Endothelial cell (in vitro differentiated cells): ENCODE data around the gene STK32C. TPM values are rescaled to one million over a fixed set of nuclear protein-coding genes. Genes with fewer than 3 reads are reported as not detected.
"Not testable (repeated sequence)": the region's sequence is repeated elsewhere in the genome, so short reads cannot be mapped to it uniquely, and the experiment has no call there.

ENCODE experiments used
- DNase-seq: peaks from one replicate; pipeline ENCODE4 v3.0.0; 2021; ENCODE audit warnings: low spot score
- H3K27ac Mint-ChIP-seq: one replicate; pipeline ENCODE4 v1.8.0; 2021; ENCODE audit warnings: mixed read lengths, inconsistent platforms; ENCODE audit not compliant: unreplicated experiment
- H3K27me3 Mint-ChIP-seq: one replicate; pipeline ENCODE4 v1.8.0; 2021; ENCODE audit warnings: mild to moderate bottlenecking, moderate library complexity, mixed read lengths, inconsistent platforms; ENCODE audit not compliant: unreplicated experiment
- H3K36me3 Mint-ChIP-seq: one replicate; pipeline ENCODE4 v1.8.0; 2021; ENCODE audit warnings: mild to moderate bottlenecking, low read depth, mixed read lengths, inconsistent platforms; ENCODE audit not compliant: unreplicated experiment
- H3K4me1 Mint-ChIP-seq: one replicate; pipeline ENCODE4 v1.8.0; 2021; ENCODE audit warnings: mild to moderate bottlenecking, mixed read lengths, inconsistent platforms; ENCODE audit not compliant: unreplicated experiment
- H3K4me3 Mint-ChIP-seq: one replicate; pipeline ENCODE4 v1.8.0; 2021; ENCODE audit warnings: mild to moderate bottlenecking, mixed read lengths, inconsistent platforms; ENCODE audit not compliant: unreplicated experiment
- H3K9me3 Mint-ChIP-seq: one replicate; pipeline ENCODE4 v1.8.0; 2021; ENCODE audit warnings: mixed read lengths, inconsistent platforms; ENCODE audit not compliant: unreplicated experiment
- CTCF ChIP-seq: fragments of 200-600 bp; sonication (generic); IDR thresholded peaks from one replicate; pipeline ENCODE4 v1.5.0; 2021; ENCODE audit warnings: antibody characterized with exemption; ENCODE audit not compliant: unreplicated experiment
- total RNA-seq: library from RNA; stranded (reverse); fragmentation: NEBNext Ultra II Directional; extraction: Animal tissue kit (Norgen Biotek cat#: 25700); gene quantifications from one replicate; pipeline ENCODE4 v1.2.1, GENCODE V29; 2021; ENCODE audit not compliant: unreplicated experiment

STK32C gene
- total RNA-seq, 1 donor from 2014 or later = 12.6 TPM

DNA sequence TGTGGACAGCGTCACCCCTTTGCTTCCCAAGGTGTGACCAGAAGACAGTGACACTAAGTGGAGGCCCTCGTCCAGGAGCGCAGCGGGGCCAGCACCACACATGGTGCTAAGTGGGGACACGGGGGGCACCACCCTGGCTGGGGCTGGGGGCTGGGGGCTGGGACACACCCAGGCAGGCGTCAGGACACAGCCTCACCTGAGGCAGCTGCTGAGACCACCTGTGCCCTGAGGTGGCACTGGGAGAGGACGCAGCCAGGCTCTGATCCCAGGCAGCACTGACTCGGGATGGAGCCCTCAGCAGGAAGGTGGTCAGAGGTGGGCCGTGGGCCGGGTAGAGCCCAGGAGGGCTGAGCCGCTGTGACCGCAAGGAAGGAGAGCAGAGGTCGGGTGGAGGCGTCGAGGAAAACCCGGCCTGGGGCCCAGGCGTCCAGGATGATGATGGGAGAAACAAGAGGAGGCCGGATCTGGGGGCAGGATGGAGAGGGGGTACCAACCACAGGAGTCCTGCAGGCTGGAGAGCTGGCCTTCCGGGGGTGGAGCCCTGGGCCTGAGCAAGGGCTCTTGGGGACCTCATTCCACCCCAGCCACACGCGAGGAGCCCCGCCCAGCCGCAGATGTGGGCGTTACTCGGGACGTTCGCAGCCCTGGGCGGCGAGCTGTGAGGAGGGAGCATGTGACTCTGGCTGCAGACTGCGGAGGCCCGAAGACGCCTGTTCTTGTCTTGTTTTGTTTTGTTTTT is 46.8 kb upstream of the STK32C start:
- Mint-ChIP-seq H3K9me3 (no peaks in the 10 kb centered on the region), H3K27ac (no peak overlapping the region), H3K36me3 (peaks cover 15% of the 10 kb centered on the region), H3K4me1 (peaks cover 2% of the 10 kb centered on the region), H3K4me3 (no peak overlapping the region), H3K27me3 (peaks cover 12% of the 10 kb centered on the region)
- no peak for TF ChIP-seq CTCF
- DNase-seq = no peak

DNA sequence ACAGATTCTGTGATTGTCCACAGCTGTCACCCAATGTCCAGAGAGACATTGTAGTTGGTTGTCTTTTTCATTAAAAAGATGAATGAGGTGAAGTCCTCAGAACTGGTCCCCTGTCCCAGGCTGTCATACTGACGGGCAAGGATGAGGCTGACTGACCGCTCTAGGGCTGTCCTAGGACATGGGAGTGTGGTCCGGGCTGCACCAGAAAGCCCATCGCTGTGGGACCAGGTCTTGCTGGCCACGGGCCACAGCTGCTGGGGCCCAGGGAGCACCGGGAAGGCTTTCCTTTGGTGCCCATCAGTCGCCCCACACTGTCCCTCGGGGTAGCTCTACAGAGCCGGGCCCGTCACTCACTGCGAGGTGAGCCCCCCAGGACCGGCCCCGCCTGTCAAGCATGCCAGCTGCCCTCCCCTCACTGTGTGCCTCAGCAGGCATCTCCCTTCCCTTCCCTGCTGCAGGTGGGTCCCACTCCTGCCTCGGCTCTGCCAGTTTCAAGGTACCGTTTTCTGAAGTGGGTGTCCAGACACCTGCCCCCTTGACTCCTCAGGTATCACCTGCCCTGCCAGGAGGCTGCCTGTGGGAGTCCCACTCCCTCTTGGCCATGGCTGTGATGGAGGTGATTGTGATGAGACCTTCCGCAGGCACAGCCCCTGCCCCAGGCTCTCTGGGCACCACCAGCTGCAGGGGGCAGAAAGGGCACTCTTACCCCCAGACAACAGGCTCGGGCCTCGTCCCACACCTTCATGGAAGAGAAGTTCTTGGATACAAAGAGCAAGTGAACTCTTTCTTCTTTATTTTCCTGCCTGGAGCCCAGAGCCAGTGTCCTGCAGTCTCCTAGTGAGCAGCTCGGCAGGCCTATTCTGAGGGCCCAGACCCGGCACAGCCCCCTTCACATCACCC is 46.0 kb upstream of the STK32C start:
- TF ChIP-seq CTCF = no peak
- H3K9me3 Mint-ChIP-seq = no peaks in the 10 kb centered on the region
- peaks cover 2% of the 10 kb centered on the region for H3K4me1 Mint-ChIP-seq
- H3K36me3 Mint-ChIP-seq = peaks cover 15% of the 10 kb centered on the region
- H3K4me3 Mint-ChIP-seq = no peak overlapping the region
- DNase-seq = no peak
- peaks cover 12% of the 10 kb centered on the region for H3K27me3 Mint-ChIP-seq
- H3K27ac Mint-ChIP-seq = peak overlapping the region; percentile 80

DNA sequence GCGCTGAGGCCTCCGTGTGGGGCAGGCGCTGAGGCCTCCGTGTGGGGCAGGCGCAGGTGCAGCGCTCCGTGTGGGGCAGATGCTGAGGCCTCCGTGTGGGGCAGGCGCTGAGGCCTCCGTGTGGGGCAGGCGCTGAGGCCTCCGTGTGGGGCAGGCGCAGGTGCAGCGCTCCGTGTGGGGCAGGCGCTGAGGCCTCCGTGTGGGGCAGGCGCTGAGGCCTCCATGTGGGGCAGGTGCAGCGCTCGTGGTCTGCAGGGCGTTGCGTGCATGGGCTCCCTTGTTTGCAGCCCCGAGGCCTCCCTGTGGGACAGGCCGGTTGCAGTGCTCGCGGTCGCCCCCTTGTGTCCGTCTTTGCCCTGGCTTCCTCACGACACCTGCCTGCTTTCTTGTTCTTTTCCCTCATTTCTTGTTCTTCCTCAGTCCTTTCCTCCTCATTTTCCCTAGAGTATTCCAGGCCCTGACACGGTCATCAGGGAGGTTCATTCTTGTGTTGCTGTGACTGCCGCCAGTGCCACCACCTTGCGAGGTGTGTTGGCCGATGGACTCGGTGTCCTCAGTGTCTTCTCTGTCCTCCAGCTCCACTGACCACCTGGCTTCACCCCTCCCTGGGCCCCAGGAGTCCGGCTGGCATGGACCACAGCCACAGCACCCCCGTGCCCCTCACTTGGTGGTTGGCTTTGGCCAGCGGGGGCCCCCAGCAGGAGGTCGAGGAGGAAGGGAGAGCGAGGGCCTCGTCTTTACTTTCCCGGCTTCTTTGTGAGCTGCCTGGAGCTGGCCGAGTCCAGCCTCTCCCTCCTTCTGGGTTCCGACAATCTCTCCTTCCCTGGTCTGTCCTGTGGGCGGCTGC is 44.9 kb upstream of the STK32C start:
- H3K4me1 Mint-ChIP-seq, H3K9me3 Mint-ChIP-seq, H3K27ac Mint-ChIP-seq: not testable (repeated sequence)
- DNase-seq = peak; percentile 88
- Mint-ChIP-seq H3K36me3 (peaks cover 19% of the 10 kb centered on the region), H3K27me3 (peaks cover 12% of the 10 kb centered on the region), H3K4me3 (peak overlapping the region; percentile 85)
- peak; percentile 66 for TF ChIP-seq CTCF

DNA sequence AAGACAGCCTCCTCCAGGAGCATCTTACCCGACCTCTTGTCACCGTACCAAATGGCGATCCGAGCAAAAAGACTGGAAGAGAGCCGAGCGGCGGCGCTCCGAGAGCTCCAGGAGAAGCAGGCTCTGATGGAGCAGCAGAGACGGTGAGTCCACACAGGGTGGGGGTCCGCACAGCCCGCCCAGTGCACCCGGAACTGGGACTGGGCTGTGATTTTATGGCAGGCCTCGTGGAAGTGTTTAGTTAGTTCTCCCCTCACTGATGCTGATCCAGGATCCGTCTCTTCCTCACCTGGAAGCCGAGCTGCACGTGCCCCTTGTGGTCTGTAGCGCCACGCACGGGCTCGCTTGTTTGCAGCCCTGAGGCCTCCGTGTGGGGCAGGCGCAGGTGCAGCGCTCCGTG is 43.9 kb upstream of the STK32C start:
- H3K27me3 Mint-ChIP-seq = peaks cover 9% of the 10 kb centered on the region
- no peak for TF ChIP-seq CTCF
- H3K36me3 Mint-ChIP-seq = peaks cover 18% of the 10 kb centered on the region
- H3K27ac Mint-ChIP-seq = no peak overlapping the region
- no peak overlapping the region for H3K4me3 Mint-ChIP-seq
- H3K4me1 Mint-ChIP-seq = peaks cover 2% of the 10 kb centered on the region
- H3K9me3 Mint-ChIP-seq = no peaks in the 10 kb centered on the region
- DNase-seq = no peak
